Natural killer cell (primary cell): ENCODE measurements around the gene TERB1. TPM values are rescaled to one million over a fixed set of nuclear protein-coding genes. Genes with fewer than 3 reads are reported as not detected.
A peak's percentile ranks its signal among the peaks of the same experiment; 100 is the strongest.

Experiments
- ATAC-seq, 3 donors: fragments of 150-1000 bp in 2 of 3; fragments of 200-7000 bp in 1 of 3; cut with Tn5 transposase; 1 replicate in 1 of 3; 2 replicates in 2 of 3; pipeline ENCODE4 v1.10.0; 2021; ENCODE audit warnings: mild to moderate bottlenecking in 2 of 3, moderate library complexity in 2 of 3
- DNase-seq, 2 donors: peaks; one replicate each; pipeline versions ENCODE4 v3.0.0 to v3.0.0-alpha.2; 2013 to 2021; ENCODE audit warnings: mixed read lengths in 1 of 2
- H3K27ac ChIP-seq: one replicate; pipeline ENCODE4 v1.5.1; 2013; ENCODE audit warnings: mild to moderate bottlenecking, low read length
- H3K27me3 ChIP-seq: one replicate; pipeline ENCODE4 v1.6.1; 2013; ENCODE audit warnings: low read length; ENCODE audit not compliant: control insufficient read depth, insufficient read depth
- H3K36me3 ChIP-seq: one replicate; pipeline ENCODE4 v1.6.1; 2013; ENCODE audit warnings: low read length; ENCODE audit not compliant: control insufficient read depth, insufficient read depth
- H3K4me1 ChIP-seq: one replicate; pipeline ENCODE4 v1.6.1; 2013; ENCODE audit warnings: low read length; ENCODE audit not compliant: control insufficient read depth, insufficient read depth
- H3K4me3 ChIP-seq: one replicate; pipeline ENCODE4 v1.5.1; 2013; ENCODE audit warnings: low read length
- H3K9me3 ChIP-seq: one replicate; pipeline ENCODE4 v1.6.1; 2013; ENCODE audit warnings: low read length; ENCODE audit not compliant: control insufficient read depth, insufficient read depth
- H3K27ac Mint-ChIP-seq, 2 donors: one replicate each; pipeline ENCODE4 v1.8.0; 2022; ENCODE audit warnings: mild to moderate bottlenecking in 2 of 2, mixed read lengths in 2 of 2, moderate library complexity in 1 of 2
- H3K27me3 Mint-ChIP-seq, 2 donors: one replicate each; pipeline ENCODE4 v1.8.0; 2022; ENCODE audit warnings: low read depth in 2 of 2, mixed read lengths in 2 of 2
- H3K36me3 Mint-ChIP-seq: one replicate; pipeline ENCODE4 v1.8.0; 2022; ENCODE audit warnings: mixed read lengths
- H3K4me1 Mint-ChIP-seq, 2 donors: one replicate each; pipeline ENCODE4 v1.8.0; 2022; ENCODE audit warnings: mixed read lengths in 2 of 2
- H3K4me3 Mint-ChIP-seq: one replicate; pipeline ENCODE4 v1.8.0; 2022; ENCODE audit warnings: mild to moderate bottlenecking, moderate library complexity, mixed read lengths
- H3K9me3 Mint-ChIP-seq, 2 donors: one replicate each; pipeline ENCODE4 v1.8.0; 2022; ENCODE audit warnings: mixed read lengths in 2 of 2
- WGBS: methylation state at CpG from one replicate; pipeline ENCODE4 v1.1.7; 2013; ENCODE audit warnings: missing lambda C conversion rate; ENCODE audit not compliant: insufficient coverage; 5-methylcytosine and 5-hydroxymethylcytosine counted together
- intact Hi-C: fragments of 100-400 bp; cut with micrococcal nuclease; formaldehyde crosslinking; loops from one replicate; pipeline ENCODE4 v1.14.2; 2022
- total RNA-seq, 4 donors: library from RNA; stranded (reverse); fragments of 120-200 nt in 1 of 4; gene quantifications; one replicate each; pipeline versions ENCODE4 v1.2.3 to v1.2.4, GENCODE V29; 2013 to 2022
- TF ChIP-seq, protein P1 (sequence below): fragments of 200-600 bp; IDR thresholded peaks from one replicate; pipeline ENCODE4 v1.8.0; 2022; ENCODE audit warnings: antibody characterized with exemption

Gene TERB1
- total RNA-seq, 3 donors from 2014 or later (not counting 1 experiment from before 2014, with no cell fraction given): 0.33 to 1.0 (median 0.66) TPM

DNA sequence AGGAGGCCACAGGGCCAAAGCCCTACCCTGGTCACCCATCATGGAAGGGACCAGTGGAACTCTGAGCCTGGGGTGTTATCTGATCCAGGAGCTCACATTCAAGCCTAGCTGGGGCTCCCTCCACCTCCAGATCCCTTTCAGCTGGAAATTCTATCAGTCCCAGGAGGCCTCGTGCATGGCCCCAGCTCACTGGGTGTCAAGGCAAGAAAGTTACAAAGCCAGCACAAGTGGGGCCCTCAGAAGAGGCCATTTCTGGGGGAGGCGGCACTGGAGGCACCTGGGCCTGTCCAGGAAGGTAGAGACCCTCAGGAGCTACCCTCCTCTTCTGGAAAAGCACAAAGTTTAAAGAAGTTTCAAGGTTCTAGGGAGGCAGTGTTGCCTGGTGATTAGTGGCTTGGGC is 47.6 kb upstream of the TERB1 start:
- Histone ChIP-seq H3K9me3 (no peaks in the 10 kb centered on the region), H3K27ac (no peak overlapping the region), H3K27me3 (peaks cover 13% of the 10 kb centered on the region), H3K4me3 (no peak overlapping the region), H3K36me3 (no peaks in the 10 kb centered on the region), H3K4me1 (peaks cover 9% of the 10 kb centered on the region)
- intact Hi-C loops: no loop called here
- DNase-seq (no peak), ATAC-seq (no peak)
- no peaks in the 10 kb centered on the region for H3K9me3 Mint-ChIP-seq
- no peak overlapping the region for H3K27ac Mint-ChIP-seq
- WGBS: 84% methylated on average over 2 of the region's 2 CpGs
- no peaks in the 10 kb centered on the region for H3K36me3 Mint-ChIP-seq
- no peak overlapping the region for H3K4me3 Mint-ChIP-seq
- H3K27me3 Mint-ChIP-seq: peaks cover 8 to 16% of the 10 kb centered on the region in 2 donors
- TF ChIP-seq, protein P1, sequence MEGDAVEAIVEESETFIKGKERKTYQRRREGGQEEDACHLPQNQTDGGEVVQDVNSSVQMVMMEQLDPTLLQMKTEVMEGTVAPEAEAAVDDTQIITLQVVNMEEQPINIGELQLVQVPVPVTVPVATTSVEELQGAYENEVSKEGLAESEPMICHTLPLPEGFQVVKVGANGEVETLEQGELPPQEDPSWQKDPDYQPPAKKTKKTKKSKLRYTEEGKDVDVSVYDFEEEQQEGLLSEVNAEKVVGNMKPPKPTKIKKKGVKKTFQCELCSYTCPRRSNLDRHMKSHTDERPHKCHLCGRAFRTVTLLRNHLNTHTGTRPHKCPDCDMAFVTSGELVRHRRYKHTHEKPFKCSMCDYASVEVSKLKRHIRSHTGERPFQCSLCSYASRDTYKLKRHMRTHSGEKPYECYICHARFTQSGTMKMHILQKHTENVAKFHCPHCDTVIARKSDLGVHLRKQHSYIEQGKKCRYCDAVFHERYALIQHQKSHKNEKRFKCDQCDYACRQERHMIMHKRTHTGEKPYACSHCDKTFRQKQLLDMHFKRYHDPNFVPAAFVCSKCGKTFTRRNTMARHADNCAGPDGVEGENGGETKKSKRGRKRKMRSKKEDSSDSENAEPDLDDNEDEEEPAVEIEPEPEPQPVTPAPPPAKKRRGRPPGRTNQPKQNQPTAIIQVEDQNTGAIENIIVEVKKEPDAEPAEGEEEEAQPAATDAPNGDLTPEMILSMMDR: no peak
- H3K4me1 Mint-ChIP-seq: peaks cover 0 to 12% of the 10 kb centered on the region in 2 donors

DNA sequence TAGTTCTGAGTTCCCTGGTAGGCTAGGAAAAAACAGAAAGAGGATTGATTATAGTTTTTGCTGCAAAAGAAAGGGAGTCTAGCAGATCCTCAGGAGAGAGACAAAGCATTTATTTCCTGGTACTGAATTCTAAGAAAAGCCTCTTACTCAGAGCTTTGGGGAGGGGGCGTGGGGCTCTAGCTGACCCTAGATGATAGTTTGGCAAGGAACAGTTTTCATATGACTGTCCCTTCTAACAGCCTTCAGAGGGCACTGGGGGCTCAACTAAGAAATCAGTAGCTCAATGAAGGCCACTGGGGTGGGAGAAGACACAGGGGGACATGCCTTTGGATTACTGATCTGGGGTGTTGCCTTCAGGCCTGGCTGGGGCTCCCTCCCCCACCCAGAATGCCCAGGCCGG is 46.8 kb upstream of the TERB1 start:
- Histone ChIP-seq H3K4me1 (peaks cover 10% of the 10 kb centered on the region), H3K27me3 (peaks cover 17% of the 10 kb centered on the region), H3K9me3 (no peaks in the 10 kb centered on the region), H3K4me3 (no peak overlapping the region), H3K36me3 (no peaks in the 10 kb centered on the region), H3K27ac (no peak overlapping the region)
- DNase-seq (no peak), ATAC-seq (no peak)
- TF ChIP-seq, protein P1: no peak
- Mint-ChIP-seq H3K4me3 (no peak overlapping the region), H3K4me1 (peaks cover 0 to 16% of the 10 kb centered on the region in 2 donors), H3K27me3 (peaks cover 8 to 24% of the 10 kb centered on the region in 2 donors), H3K36me3 (no peaks in the 10 kb centered on the region), H3K9me3 (no peaks in the 10 kb centered on the region), H3K27ac (peak overlapping the region in 1 of 2 donors; percentile 38)
- 78% methylated on average over 1 of the region's 2 CpGs for WGBS
- intact Hi-C loops: no loop called here

DNA sequence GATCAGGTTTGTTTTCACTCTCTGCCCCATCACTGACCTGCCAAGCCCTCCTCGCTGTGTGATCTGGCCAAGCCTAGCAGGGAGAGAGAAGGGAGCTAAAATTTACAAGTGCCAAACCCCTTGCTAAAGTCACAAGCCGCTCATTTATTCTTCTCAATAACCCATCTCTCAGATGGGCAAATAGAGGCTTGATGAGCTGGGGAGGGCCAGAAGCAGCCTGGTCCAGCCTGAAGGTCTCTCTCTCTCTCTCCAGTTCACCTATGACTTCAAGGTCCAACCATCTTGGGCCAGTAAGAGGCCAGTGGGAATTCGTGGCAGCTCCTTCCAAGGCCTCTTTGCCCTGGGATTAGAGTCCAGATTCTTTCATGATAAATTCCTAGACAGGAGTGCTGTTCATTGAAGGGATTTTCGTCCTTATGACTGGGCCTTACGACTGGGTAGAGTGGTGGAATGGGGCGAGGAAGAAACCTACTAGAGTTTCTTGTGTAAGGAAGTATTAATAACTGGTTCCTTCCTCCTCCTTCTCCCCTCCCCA is 46.2 kb upstream of the TERB1 start:
- TF ChIP-seq, protein P1: no peak
- Histone ChIP-seq H3K27me3 (peaks cover 17% of the 10 kb centered on the region), H3K4me1 (peaks cover 10% of the 10 kb centered on the region), H3K9me3 (no peaks in the 10 kb centered on the region), H3K27ac (no peak overlapping the region), H3K36me3 (no peaks in the 10 kb centered on the region), H3K4me3 (no peak overlapping the region)
- ATAC-seq (no peak), DNase-seq (no peak)
- no peak overlapping the region for H3K4me3 Mint-ChIP-seq
- H3K4me1 Mint-ChIP-seq: peaks cover 0 to 16% of the 10 kb centered on the region in 2 donors
- no peaks in the 10 kb centered on the region for H3K36me3 Mint-ChIP-seq
- peak overlapping the region in 1 of 2 donors; percentile 38 for H3K27ac Mint-ChIP-seq
- intact Hi-C loops: no loop called here
- no peaks in the 10 kb centered on the region for H3K9me3 Mint-ChIP-seq
- peaks cover 8 to 29% of the 10 kb centered on the region in 2 donors for H3K27me3 Mint-ChIP-seq
- WGBS: 71% methylated on average over 3 of the region's 6 CpGs

DNA sequence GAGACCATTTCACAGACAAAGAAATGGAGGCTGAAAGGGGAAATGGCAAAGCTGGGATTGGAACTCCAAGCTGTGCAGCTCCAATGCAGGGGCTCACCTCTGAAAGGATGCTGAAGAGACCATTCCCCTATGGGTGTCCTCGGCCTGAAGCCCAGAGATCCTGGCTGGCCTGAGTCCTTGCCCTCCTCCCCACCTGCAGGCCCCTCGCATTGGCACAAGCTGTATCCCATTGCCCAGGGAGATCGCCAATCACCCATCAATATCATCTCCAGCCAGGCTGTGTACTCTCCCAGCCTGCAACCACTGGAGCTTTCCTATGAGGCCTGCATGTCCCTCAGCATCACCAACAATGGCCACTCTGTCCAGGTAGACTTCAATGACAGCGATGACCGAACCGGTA is 45.4 kb upstream of the TERB1 start:
- Mint-ChIP-seq H3K9me3 (no peaks in the 10 kb centered on the region), H3K4me3 (no peak overlapping the region), H3K4me1 (peaks cover 0 to 16% of the 10 kb centered on the region in 2 donors), H3K36me3 (no peaks in the 10 kb centered on the region), H3K27ac (no peak overlapping the region), H3K27me3 (peaks cover 8 to 32% of the 10 kb centered on the region in 2 donors)
- H3K27ac ChIP-seq: no peak overlapping the region
- H3K4me1 ChIP-seq: peaks cover 10% of the 10 kb centered on the region
- WGBS: 95% methylated on average over 6 of the region's 6 CpGs
- ATAC-seq: no peak
- no peak for DNase-seq
- intact Hi-C loops: no loop called here
- H3K36me3 ChIP-seq: no peaks in the 10 kb centered on the region
- H3K4me3 ChIP-seq: no peak overlapping the region
- TF ChIP-seq, protein P1: no peak
- H3K27me3 ChIP-seq: peaks cover 17% of the 10 kb centered on the region
- H3K9me3 ChIP-seq: no peaks in the 10 kb centered on the region
